ENCODE data around the gene WDR72. TPM values are rescaled to one million over a fixed set of nuclear protein-coding genes. Genes with fewer than 3 reads are reported as not detected.

The WDR72 gene
- total RNA-seq, 4 donors from 2014 or later, result 1.0 to 8.6 (median 4.4) TPM

GRCh38 chr15:53589520-53590057 lies 169.9 kb downstream of the WDR72 start:
- Histone ChIP-seq H3K4me1 (no peaks in the 10 kb centered on the region), H3K36me3 (no peaks in the 10 kb centered on the region), H3K27me3 (no peaks in the 10 kb centered on the region), H3K27ac (no peak overlapping the region), H3K9me3 (no peaks in the 10 kb centered on the region), H3K4me3 (no peak overlapping the region)
- TF ChIP-seq, protein P1, sequence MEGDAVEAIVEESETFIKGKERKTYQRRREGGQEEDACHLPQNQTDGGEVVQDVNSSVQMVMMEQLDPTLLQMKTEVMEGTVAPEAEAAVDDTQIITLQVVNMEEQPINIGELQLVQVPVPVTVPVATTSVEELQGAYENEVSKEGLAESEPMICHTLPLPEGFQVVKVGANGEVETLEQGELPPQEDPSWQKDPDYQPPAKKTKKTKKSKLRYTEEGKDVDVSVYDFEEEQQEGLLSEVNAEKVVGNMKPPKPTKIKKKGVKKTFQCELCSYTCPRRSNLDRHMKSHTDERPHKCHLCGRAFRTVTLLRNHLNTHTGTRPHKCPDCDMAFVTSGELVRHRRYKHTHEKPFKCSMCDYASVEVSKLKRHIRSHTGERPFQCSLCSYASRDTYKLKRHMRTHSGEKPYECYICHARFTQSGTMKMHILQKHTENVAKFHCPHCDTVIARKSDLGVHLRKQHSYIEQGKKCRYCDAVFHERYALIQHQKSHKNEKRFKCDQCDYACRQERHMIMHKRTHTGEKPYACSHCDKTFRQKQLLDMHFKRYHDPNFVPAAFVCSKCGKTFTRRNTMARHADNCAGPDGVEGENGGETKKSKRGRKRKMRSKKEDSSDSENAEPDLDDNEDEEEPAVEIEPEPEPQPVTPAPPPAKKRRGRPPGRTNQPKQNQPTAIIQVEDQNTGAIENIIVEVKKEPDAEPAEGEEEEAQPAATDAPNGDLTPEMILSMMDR (IDR thresholded peaks at IDR 0.05), result no peak
- TF ChIP-seq POLR2A (IDR thresholded peaks at IDR 0.05) (no peak), EP300 (IDR thresholded peaks at IDR 0.05) (no peak), POLR2AphosphoS5 (IDR thresholded peaks at IDR 0.05) (no peak)
- WGBS, result 76% methylated on average over 5 of the region's 5 CpGs
- no peak for DNase-seq (ENCODE audit: low spot score in 2 of 2)

DNA sequence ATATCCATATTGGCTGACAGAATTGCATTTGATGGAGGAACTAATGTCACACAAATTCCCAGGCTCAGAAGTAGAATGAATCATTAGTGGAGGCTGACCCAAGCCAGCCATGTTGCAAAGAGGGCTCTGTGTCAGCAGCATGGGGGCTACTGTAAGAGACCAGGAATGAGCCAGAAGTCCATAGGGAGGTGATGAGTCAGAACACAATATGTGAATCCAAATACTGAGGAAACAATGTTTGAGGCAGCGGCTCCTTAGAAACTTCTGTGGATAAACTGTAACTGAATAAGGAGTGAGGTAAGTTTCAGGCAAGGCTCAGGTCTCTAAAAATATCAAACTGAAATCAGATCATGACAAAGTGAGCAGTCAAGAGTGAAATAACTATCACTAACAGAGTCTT lies 170.7 kb downstream of the WDR72 start:
- H3K4me3 ChIP-seq, result no peak overlapping the region
- no peaks in the 10 kb centered on the region for H3K9me3 ChIP-seq
- H3K36me3 ChIP-seq, result no peaks in the 10 kb centered on the region
- H3K27me3 ChIP-seq, result no peaks in the 10 kb centered on the region
- no peak overlapping the region for H3K27ac ChIP-seq
- no peak for TF ChIP-seq EP300 (IDR thresholded peaks at IDR 0.05)
- no peak for TF ChIP-seq POLR2AphosphoS5 (IDR thresholded peaks at IDR 0.05)
- TF ChIP-seq, protein P1 (IDR thresholded peaks at IDR 0.05), result no peak
- no peak for TF ChIP-seq POLR2A (IDR thresholded peaks at IDR 0.05)
- DNase-seq (ENCODE audit: low spot score in 2 of 2), result no peak
- H3K4me1 ChIP-seq, result no peaks in the 10 kb centered on the region
- WGBS, result 91% methylated on average over 1 of the region's 1 CpG

DNA sequence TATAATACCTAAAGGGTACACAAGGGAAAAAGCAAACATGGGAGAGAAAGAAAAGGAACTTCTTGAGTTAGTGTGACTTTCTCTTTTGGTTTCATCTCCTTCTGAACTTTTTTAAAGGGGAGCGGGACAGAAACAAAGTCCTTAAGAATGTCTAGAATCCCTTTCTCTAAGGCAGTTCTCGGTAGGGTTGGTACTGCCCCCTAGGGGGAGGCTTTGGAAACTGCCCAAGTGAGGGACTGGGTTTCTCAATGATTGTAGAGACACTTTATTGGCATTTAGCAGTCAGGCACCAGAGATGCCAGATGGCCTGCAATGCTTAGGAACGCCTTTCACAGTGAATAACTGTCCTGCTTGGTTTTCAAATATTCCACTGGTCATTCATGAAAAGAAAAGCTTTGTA lies 172.7 kb downstream of the WDR72 start:
- no peaks in the 10 kb centered on the region for H3K9me3 ChIP-seq
- no peak overlapping the region for H3K4me3 ChIP-seq
- no peak overlapping the region for H3K27ac ChIP-seq
- WGBS, result 40% methylated on average over 3 of the region's 3 CpGs
- no peak for DNase-seq (ENCODE audit: low spot score in 2 of 2)
- H3K27me3 ChIP-seq, result no peaks in the 10 kb centered on the region
- TF ChIP-seq POLR2AphosphoS5 (IDR thresholded peaks at IDR 0.05) (no peak), POLR2A (IDR thresholded peaks at IDR 0.05) (no peak), EP300 (IDR thresholded peaks at IDR 0.05) (no peak)
- TF ChIP-seq, protein P1 (IDR thresholded peaks at IDR 0.05), result no peak
- no peaks in the 10 kb centered on the region for H3K36me3 ChIP-seq
- no peaks in the 10 kb centered on the region for H3K4me1 ChIP-seq

GRCh38 chr15:53581513-53581912 lies 177.9 kb downstream of the WDR72 start:
- TF ChIP-seq POLR2AphosphoS5 (IDR thresholded peaks at IDR 0.05), result no peak
- no peak for TF ChIP-seq EP300 (IDR thresholded peaks at IDR 0.05)
- no peak for TF ChIP-seq POLR2A (IDR thresholded peaks at IDR 0.05)
- TF ChIP-seq, protein P1 (IDR thresholded peaks at IDR 0.05), result no peak
- H3K4me3 ChIP-seq, result no peak overlapping the region
- no peak for DNase-seq (ENCODE audit: low spot score in 2 of 2)
- H3K27me3 ChIP-seq, result no peaks in the 10 kb centered on the region
- no peaks in the 10 kb centered on the region for H3K36me3 ChIP-seq
- H3K9me3 ChIP-seq, result no peaks in the 10 kb centered on the region
- 67% methylated on average over 1 of the region's 1 CpG for WGBS
- H3K4me1 ChIP-seq, result no peaks in the 10 kb centered on the region
- H3K27ac ChIP-seq, result no peak overlapping the region

DNA sequence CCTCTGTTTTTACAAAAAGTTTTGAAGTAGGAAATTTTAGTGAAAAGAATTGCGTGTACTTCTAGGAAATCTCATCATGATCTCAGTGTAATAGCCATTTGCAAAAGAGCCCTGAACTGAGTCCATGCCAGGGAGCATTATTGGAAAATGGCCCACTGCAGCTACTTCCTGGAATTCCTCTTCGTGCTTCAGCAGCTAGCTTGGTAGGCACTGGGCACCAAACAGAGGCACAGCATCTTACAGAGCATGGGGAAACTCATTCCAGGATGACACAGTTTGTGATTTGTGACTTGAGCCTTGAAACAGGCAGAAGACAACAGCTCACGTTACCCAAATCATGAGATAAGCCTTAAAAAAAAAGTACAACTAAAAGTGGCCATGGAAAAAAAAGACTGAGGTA lies 179.1 kb downstream of the WDR72 start:
- Histone ChIP-seq H3K36me3 (no peaks in the 10 kb centered on the region), H3K27ac (no peak overlapping the region), H3K27me3 (no peaks in the 10 kb centered on the region), H3K4me1 (no peaks in the 10 kb centered on the region), H3K4me3 (no peak overlapping the region), H3K9me3 (no peaks in the 10 kb centered on the region)
- 37% methylated on average over 3 of the region's 3 CpGs for WGBS
- no peak for DNase-seq (ENCODE audit: low spot score in 2 of 2)
- TF ChIP-seq EP300 (IDR thresholded peaks at IDR 0.05), result no peak
- TF ChIP-seq POLR2A (IDR thresholded peaks at IDR 0.05), result no peak
- TF ChIP-seq POLR2AphosphoS5 (IDR thresholded peaks at IDR 0.05), result no peak
- TF ChIP-seq, protein P1 (IDR thresholded peaks at IDR 0.05), result no peak
